K562 (cell line): ENCODE data around the gene ZNF316. TPM values are rescaled to one million over a fixed set of nuclear protein-coding genes. Genes with fewer than 3 reads are reported as not detected.

Source experiments
- CBX1 ChIP-seq: sonication (generic); IDR thresholded peaks from 2 replicates; pipeline ENCODE4 v1.6.1; 2016; ENCODE audit warnings: antibody characterized with exemption, low read depth, mild to moderate bottlenecking
- FOXJ2 ChIP-seq: fragments of 200-800 bp; sonication (Bioruptor generic); IDR thresholded peaks from 2 replicates; pipeline ENCODE4 v1.6.1; 2016; ENCODE audit warnings: missing genetic modification characterization, missing compliant biosample characterization
- GABPB1 ChIP-seq: sonication (generic); formaldehyde crosslinking; IDR thresholded peaks from 2 replicates; pipeline ENCODE4 v1.8.0; 2022; ENCODE audit warnings: mild to moderate bottlenecking, missing genetic modification reagents
- GATAD2B ChIP-seq: fragments of 450-650 bp; IDR thresholded peaks from 2 replicates; pipeline ENCODE4 v1.6.1; 2017; ENCODE audit warnings: mild to moderate bottlenecking, borderline replicate concordance
- GTF2E2 ChIP-seq: fragments of 200-800 bp; sonication (Bioruptor generic); IDR thresholded peaks from 2 replicates; pipeline ENCODE4 v1.6.1; 2016; ENCODE audit warnings: missing genetic modification characterization, missing compliant biosample characterization
- HCFC1 ChIP-seq: IDR thresholded peaks from 2 replicates; pipeline ENCODE4 v1.6.1; 2012; ENCODE audit warnings: low read depth, low read length, improper control_type of control experiment
- HDAC6 ChIP-seq: IDR thresholded peaks from 2 replicates; pipeline ENCODE4 v1.6.1; 2012; ENCODE audit warnings: low read depth, mild to moderate bottlenecking, control low read depth, inconsistent platforms, low read length, moderate library complexity
- MAFG ChIP-seq: fragments of 450-650 bp; conservative IDR thresholded peaks from 2 replicates; pipeline ENCODE4 v1.6.1; 2016; ENCODE audit warnings: missing genetic modification characterization, missing compliant biosample characterization
- MYC ChIP-seq, 2 experiments: fragments of 250-450 bp in 1 of 2; sonication (Bioruptor Pico) in 1 of 2; IDR thresholded peaks; 2 replicates each; pipeline versions ENCODE4 v1.5.1 to v1.6.1; 2012 to 2021; ENCODE audit warnings: low read depth in 2 of 2, borderline replicate concordance in 1 of 2, improper control_type of control experiment in 1 of 2, low read length in 1 of 2, mild to moderate bottlenecking in 1 of 2, moderate library complexity in 1 of 2
- RB1 ChIP-seq: fragments of 450-650 bp; IDR thresholded peaks from 2 replicates; pipeline ENCODE4 v1.6.1; 2017; ENCODE audit warnings: low read depth, mild to moderate bottlenecking
- RBM22 ChIP-seq: fragments of 200-400 bp; formaldehyde crosslinking; IDR thresholded peaks from 2 replicates; pipeline ENCODE4 v1.6.1; 2018; ENCODE audit warnings: low read length, low read depth; ENCODE audit not compliant: poor library complexity, severe bottlenecking
- RBM34 ChIP-seq: fragments of 200-400 bp; formaldehyde crosslinking; IDR thresholded peaks from 2 replicates; pipeline ENCODE4 v1.6.1; 2018; ENCODE audit warnings: low read length, borderline replicate concordance; ENCODE audit not compliant: insufficient read depth
- SMARCC2 ChIP-seq: fragments of 450-650 bp; IDR thresholded peaks from 2 replicates; pipeline ENCODE4 v1.6.1; 2017; ENCODE audit warnings: antibody characterized with exemption, moderate library complexity, mild to moderate bottlenecking, low read depth
- TBP ChIP-seq: optimal IDR thresholded peaks from 2 replicates; pipeline ENCODE3; 2011; ENCODE audit warnings: low read depth, low read length, improper control_type of control experiment
- YY1 ChIP-seq, 3 experiments: IDR thresholded peaks; 2 replicates each; pipeline ENCODE4 v1.6.1; 2011; ENCODE audit warnings: low read length in 2 of 3, mild to moderate bottlenecking in 2 of 3, moderate library complexity in 2 of 3, borderline replicate concordance in 1 of 3, control low read depth in 1 of 3, low read depth in 1 of 3; ENCODE audit not compliant: insufficient read depth in 3 of 3, insufficient replicate concordance in 2 of 3, control insufficient read depth in 1 of 3, insufficient read length in 1 of 3; ENCODE audit errors: extremely low read depth in 1 of 3
- ZKSCAN1 ChIP-seq: fragments of 150-350 bp; IDR thresholded peaks from 2 replicates; pipeline ENCODE4 v1.6.1; 2016; ENCODE audit warnings: low read depth, low read length
- ZNF24 ChIP-seq: fragments of 450-650 bp; IDR thresholded peaks from 2 replicates; pipeline ENCODE4 v1.6.1; 2016
- ZNF282 ChIP-seq: sonication (generic); formaldehyde crosslinking; IDR thresholded peaks from 2 replicates; pipeline ENCODE4 v1.8.1; 2023; ENCODE audit warnings: missing genetic modification reagents
- polyA plus RNA-seq, 8 experiments: library from polyadenylated mRNA; depleted of rRNA in 4 of 8; stranded (reverse) in 5 of 8; unstranded in 3 of 8; fragments of >200 nt; fragmentation: Nextera tagmentation in 2 of 8; fragmentation: Illumina TruSeq in 1 of 8; extraction: Ambion mirVana in 2 of 8; extraction: Trizol in 1 of 8; gene quantifications; 2 replicates each; pipeline versions ENCODE4 v1.2.1 to v1.2.3, GENCODE V29; 2011 to 2014; ENCODE audit warnings: inconsistent platforms in 1 of 8, missing spikeins in 1 of 8
- total RNA-seq, 7 experiments: library from RNA; depleted of rRNA in 6 of 7; stranded (reverse); fragments of >200 nt in 6 of 7; fragmentation: Illumina TruSeq in 2 of 7; extraction: Trizol in 2 of 7; gene quantifications; 2 replicates each; pipeline versions ENCODE4 v1.2.1 to v1.2.3, GENCODE V29; 2011 to 2021; ENCODE audit warnings: low replicate concordance in 1 of 7
- TF ChIP-seq, protein P1 (sequence below): sonication (generic); formaldehyde crosslinking; IDR thresholded peaks from 2 replicates; pipeline ENCODE4 v1.8.0; 2022; ENCODE audit warnings: mild to moderate bottlenecking, missing genetic modification reagents, borderline replicate concordance
- TF ChIP-seq, protein P2 (sequence below), 2 experiments: fragments of 450-650 bp; conservative IDR thresholded peaks; 2 replicates each; pipeline ENCODE4 v1.6.1; 2017; ENCODE audit warnings: mild to moderate bottlenecking in 2 of 2, moderate library complexity in 2 of 2
- TF ChIP-seq, protein P3 (sequence below): sonication (generic); formaldehyde crosslinking; IDR thresholded peaks from 2 replicates; pipeline ENCODE4 v1.8.0; 2022; ENCODE audit warnings: missing genetic modification reagents, mild to moderate bottlenecking, moderate library complexity, borderline replicate concordance

Gene ZNF316
- total and polyA plus RNA-seq, 9 of the 15 experiments (the other 6 are each of a cell fraction or from before 2014, with no cell fraction given) = 0.10 to 34.0 (median 8.6) TPM

DNA sequence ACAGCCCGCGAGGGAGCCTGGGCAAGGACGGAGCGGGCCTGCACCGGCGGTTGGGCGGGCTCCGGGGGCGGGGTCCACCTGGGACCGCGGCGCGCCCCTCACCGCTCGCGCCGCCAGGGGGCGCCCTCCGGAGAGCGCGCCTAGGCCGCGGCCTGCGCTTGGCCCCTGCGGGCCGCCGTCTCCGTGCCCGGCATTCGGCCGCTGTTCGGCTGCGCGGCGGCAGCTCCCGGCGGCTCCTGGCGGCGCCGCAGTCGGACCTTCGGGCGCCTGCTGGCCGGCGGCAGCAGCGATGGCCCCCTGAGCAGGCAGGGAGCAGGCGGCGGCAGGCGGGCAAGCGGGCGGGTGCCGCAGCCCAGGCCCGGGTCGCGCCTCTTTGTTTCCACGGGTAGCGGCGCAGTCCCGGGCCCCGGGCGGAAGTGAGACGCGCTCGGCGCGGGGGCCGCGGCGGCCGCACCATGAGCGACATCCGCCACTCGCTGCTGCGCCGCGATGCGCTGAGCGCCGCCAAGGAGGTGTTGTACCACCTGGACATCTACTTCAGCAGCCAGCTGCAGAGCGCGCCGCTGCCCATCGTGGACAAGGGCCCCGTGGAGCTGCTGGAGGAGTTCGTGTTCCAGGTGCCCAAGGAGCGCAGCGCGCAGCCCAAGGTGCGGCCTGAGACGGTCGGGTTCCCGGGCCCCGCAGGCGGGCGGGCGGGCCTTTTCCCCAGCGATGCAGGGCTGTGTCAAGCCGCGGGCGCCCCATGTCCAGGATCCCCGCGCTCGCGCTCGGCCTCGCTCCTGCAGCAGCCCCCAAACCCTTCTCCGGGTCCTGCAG lies 47.1 kb upstream of the ZNF316 start, which contains the start of gene INTS15 (continued):
- TF ChIP-seq HCFC1 (peak; percentile 75), GABPB1 (peak; percentile 67), RB1 (peak; percentile 99), YY1 (IDR thresholded peaks at IDR 0.05; ENCODE audit: borderline replicate concordance in 1 of 3, control insufficient read depth in 1 of 3, extremely low read depth in 1 of 3, insufficient read depth in 3 of 3, insufficient read length in 1 of 3, insufficient replicate concordance in 2 of 3, low read depth in 1 of 3, low read length in 2 of 3) (peak in 2 of 3 experiments; percentile 69 to 78), HDAC6 (peak; percentile 10; the same call in 1 of the 2 replicates), RBM34 (0 out of 2 replicates have a peak, but pooled peaks have one; percentile 17), SMARCC2 (no peak), ZNF282 (CRISPR knock-in tag) (peak; percentile 45; the same call in 1 of the 2 replicates), TBP (peak; percentile 91), GTF2E2 (tag) (peak; percentile 88), ZKSCAN1 (no peak), MYC (IDR thresholded peaks at IDR 0.05; ENCODE audit: low read depth, low read length) (peak; percentile 59), MYC (CRISPR knock-in tag; IDR thresholded peaks at IDR 0.05; ENCODE audit: borderline replicate concordance, low read depth) (no peak), GATAD2B (peak; percentile 98), ZNF24 (0 out of 2 replicates have a peak, but pooled peaks have one; percentile 45), RBM22 (peak; percentile 55), CBX1 (peak; percentile 78), FOXJ2 (tag) (0 out of 2 replicates have a peak, but pooled peaks have one; percentile 22), MAFG (no peak)
- TF ChIP-seq, protein P1, sequence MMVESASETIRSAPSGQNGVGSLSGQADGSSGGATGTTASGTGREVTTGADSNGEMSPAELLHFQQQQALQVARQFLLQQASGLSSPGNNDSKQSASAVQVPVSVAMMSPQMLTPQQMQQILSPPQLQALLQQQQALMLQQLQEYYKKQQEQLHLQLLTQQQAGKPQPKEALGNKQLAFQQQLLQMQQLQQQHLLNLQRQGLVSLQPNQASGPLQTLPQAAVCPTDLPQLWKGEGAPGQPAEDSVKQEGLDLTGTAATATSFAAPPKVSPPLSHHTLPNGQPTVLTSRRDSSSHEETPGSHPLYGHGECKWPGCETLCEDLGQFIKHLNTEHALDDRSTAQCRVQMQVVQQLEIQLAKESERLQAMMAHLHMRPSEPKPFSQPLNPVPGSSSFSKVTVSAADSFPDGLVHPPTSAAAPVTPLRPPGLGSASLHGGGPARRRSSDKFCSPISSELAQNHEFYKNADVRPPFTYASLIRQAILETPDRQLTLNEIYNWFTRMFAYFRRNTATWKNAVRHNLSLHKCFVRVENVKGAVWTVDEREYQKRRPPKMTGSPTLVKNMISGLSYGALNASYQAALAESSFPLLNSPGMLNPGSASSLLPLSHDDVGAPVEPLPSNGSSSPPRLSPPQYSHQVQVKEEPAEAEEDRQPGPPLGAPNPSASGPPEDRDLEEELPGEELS (CRISPR knock-in tag) = peak; percentile 50; the same call in 1 of the 2 replicates
- TF ChIP-seq, protein P2, sequence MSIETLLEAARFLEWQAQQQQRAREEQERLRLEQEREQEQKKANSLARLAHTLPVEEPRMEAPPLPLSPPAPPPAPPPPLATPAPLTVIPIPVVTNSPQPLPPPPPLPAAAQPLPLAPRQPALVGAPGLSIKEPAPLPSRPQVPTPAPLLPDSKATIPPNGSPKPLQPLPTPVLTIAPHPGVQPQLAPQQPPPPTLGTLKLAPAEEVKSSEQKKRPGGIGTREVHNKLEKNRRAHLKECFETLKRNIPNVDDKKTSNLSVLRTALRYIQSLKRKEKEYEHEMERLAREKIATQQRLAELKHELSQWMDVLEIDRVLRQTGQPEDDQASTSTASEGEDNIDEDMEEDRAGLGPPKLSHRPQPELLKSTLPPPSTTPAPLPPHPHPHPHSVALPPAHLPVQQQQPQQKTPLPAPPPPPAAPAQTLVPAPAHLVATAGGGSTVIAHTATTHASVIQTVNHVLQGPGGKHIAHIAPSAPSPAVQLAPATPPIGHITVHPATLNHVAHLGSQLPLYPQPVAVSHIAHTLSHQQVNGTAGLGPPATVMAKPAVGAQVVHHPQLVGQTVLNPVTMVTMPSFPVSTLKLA (conservative IDR thresholded peaks at IDR 0.05) = peak in 1 of 2 experiments; percentile 62; a peak in 1 of 4 replicates
- TF ChIP-seq, protein P3, sequence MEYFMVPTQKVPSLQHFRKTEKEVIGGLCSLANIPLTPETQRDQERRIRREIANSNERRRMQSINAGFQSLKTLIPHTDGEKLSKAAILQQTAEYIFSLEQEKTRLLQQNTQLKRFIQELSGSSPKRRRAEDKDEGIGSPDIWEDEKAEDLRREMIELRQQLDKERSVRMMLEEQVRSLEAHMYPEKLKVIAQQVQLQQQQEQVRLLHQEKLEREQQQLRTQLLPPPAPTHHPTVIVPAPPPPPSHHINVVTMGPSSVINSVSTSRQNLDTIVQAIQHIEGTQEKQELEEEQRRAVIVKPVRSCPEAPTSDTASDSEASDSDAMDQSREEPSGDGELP (CRISPR knock-in tag) = peak; percentile 43; the same call in 1 of the 2 replicates
